HG03469 (cell line): ENCODE data around the gene SLC9A3.

ENCODE experiments used
- ATAC-seq: cut with Tn5 transposase; IDR thresholded peaks from one replicate; pipeline ENCODE4 v1.9.1; 2021; ENCODE audit warnings: mild to moderate bottlenecking, moderate library complexity, moderate number of reproducible peaks; ENCODE audit not compliant: unreplicated experiment

Gene SLC9A3

DNA sequence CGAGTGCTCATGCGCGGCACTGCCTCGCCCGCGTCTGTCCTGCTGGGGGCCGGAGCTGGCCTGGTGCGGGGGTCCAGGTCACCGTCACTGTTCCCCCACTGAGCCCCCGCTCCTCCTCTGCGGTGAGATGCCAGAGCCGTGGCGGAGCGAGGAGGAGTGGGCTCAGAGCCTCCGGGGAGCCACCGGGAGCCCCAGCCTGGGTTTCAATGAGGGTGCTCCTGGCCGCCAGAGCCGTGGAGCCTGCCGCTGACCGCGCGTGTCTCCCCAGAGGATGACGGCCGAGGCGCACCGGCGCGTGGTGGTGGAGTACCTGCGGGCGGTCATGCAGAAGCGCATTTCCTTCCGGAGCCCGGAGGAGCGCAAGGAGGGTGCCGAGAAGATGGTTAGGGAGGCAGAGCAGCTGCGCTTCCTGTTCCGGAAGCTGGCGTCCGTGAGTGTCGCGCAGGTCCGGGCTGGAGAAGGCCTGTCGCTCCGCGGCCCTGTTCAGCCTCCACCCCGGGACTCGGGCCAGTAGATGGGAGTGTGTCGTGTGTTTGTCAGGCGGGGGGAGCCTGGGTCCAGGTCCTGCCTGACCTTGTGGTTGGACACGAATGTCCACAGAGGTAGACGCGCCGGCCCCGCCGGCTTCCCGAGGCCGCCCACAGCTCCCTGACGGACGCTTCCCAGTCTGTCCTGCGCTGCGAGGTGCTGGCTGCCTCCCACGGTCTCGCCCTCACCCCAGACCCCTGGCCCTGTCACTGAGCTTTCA is 59.2 kb downstream of the SLC9A3 start:
- ATAC-seq = no peak

DNA sequence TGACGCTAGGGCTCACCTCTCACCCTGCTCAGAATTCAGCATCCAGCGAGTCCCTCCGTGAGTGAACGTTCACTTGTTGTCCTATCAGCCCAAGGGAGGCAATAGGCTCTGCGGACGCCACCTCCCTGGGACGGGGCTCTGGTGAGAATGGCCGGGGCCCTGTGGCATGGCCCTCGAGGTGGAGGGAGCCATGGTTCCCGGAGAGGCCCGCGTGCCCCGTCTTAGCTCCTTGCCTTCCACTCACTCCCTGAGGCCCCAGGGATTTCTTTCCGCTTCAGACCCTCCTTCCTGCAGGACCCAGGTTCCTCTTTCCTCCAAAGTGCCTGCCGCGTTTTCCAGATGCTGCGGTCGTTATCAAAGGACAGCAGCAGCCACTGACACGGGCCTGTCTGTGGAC is 59.8 kb downstream of the SLC9A3 start:
- ATAC-seq = no peak

DNA sequence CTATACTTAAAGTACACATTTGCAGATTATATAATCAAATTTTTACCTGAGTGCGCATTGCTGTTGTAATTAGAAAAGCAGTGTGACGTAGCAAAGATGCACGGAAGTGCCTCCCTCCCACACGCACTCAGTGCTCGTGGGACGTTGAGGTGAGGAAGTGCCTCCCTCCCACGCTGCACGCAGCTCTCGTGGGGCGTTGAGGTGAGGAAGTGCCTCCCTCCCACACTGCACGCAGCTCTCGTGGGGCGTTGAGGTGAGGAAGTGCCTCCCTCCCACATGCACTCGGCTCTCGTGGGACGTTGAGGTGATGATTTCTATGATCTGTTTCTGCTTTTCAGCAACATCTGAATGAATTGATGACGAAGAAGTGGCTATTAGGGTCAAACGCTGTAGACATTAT is 60.3 kb downstream of the SLC9A3 start:
- ATAC-seq = no peak

DNA sequence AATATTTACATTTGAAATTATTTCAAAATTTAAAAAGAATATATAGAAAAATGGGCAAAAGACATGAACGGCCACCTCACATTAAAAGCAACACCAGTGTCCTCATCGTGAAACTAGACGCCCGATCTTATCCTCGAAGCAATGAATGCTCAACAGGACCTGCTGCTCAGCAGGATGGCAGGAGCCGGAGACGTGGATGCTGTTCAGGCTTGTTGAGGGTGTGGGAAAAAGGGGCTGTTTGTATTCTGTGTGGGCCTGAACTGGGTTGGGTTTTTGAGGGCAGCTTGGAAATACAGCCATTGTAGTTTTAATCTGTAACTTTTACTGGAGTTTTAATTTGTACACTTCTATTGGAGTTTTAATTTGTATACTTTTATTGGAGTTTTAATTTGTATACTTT is 60.9 kb downstream of the SLC9A3 start:
- no peak for ATAC-seq

DNA sequence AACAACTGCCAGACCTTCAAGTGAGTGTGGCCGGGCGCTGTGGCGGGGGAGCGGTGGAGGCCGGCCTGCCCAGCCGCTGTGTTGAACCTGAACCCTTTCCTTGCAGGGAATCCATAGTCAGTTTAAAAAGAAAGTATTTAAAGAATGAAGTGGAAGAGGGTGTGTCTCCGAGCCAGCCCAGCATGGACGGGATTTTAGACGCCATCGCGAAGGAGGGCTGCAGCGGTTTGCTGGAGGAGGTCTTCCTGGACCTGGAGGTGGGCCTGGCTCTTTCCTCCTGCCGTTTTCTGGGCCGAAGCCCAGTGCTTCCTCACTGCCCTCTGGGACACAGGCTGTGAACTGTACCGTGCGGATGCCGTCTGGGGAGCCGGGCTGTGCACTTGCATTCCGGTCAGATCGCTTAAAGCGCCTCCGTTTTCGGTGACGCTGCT is 62.2 kb downstream of the SLC9A3 start:
- no peak for ATAC-seq

DNA sequence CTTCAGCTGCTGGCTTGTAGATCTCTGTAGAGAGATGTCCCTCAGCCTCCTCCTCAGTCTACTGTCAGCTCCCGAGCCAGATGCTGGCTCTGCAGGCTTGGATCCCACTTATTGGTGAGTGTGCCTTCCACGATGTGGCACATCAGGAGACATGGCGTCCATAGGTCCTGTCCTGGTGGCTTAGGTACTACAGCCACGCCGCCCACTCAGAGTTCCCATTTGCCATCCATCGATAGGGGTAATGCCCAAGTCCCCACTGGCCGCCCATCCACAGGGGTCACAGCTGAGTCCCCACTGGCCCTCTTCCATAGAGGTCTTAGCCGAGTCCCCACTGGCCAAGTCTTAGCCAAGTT is 64.0 kb downstream of the SLC9A3 start:
- ATAC-seq = no peak

DNA sequence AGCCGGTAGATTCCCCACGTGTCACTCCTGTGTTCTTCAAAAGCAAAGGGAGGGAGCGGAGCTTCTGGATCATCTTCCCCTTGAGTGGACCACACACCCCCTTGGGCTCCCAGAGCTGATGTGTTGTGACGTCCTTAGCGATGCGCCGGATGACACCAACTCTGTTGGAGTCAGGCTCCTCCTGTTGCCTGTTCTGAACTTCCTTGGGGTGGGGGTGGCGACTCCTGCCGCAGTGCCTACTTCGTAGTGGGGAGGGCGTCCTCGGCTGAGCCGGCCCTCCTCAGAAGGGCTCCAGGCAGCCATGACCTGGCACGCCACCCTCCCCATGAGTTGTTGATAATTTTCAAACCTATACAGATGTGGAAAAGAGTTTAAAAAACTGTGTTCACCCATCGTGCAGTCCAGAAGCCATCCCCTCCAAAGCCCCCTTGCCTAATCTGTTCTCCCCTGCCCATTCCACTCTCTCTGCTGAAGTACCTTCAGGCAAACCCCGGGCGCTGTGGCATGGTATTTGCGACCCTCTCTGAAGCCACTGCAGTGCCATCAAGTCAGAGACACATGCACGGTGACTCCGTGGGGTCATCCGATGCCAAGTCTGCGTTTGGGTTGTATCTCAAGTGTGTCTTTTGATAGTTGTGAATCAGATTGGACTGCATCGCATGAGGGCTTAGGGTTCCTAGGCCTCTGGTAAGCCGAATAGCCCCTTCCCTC is 64.5 kb downstream of the SLC9A3 start:
- no peak for ATAC-seq

DNA sequence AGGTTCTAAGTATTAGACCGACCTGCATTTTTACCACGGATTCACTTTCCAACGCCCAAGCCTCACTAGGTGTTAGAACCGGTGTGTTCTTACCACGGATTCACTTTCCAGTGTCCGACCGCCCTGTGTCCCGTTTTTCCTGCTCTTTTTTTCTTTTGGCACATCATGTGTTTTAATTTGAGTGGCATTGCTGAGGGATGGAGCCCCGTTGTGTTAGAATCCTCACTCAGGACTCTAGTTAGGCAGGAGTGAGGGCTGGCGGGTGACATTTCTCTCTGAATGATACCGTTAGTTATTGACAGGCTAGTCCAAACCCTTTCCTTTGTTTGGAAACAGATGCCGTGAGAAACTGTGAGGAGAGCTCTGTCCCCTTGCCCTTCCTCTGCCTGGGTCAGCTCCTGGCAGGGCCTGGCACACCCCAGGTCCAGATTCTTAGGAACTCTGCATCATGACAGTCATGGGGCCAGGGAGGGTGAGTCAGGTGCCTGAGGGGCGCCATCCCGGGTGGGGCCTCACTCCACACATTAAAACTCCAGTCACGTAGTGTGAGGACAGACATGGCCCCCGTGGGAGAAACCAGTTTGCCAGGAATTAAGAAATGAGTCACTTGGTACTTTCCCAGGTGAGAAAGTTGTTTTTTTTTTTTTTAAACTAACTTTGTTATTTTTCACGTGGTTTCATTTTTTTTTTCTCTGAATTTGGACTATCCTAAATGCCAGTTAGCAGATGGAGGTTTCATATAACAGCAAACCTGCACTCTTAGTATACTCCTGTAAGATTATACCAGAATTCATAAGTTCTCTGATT is 65.5 kb downstream of the SLC9A3 start:
- ATAC-seq = no peak

DNA sequence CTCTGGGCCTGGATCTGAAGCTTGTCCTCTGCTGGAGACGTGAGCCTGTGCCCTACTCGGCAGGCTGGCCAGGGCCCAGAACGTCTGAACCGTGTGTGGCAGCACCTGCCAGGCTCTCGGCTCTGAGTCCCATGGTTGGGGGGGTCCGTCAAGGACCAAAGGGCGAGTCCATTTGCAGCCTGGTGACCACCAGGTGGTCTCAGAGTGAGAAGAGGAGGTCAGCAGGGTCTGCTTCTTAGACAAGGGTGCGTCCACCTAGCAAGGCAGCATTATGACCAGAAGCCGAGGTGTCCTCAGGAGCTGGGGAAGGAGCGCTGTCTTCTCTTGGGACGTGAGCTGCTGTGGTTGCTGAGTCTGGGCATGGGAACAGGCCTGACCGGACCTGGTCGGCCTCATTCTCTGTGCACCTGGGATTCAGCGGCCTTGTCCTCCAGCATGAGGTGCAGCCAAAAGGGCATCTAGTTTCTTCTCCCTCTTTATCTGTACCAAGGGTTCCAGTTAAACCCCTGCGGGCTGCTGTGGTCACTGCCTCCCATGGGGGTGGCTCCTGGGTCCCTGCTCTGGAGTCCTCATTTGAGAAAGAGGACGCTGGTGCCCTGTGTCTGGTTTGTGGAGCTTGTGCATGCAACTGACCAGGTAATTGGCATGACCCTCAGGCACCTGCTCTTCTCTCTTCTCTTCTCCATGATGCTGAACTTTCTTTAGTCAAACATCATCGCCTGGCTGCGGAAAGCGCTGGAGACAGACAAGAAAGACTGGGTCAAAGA is 66.9 kb downstream of the SLC9A3 start:
- ATAC-seq = no peak

DNA sequence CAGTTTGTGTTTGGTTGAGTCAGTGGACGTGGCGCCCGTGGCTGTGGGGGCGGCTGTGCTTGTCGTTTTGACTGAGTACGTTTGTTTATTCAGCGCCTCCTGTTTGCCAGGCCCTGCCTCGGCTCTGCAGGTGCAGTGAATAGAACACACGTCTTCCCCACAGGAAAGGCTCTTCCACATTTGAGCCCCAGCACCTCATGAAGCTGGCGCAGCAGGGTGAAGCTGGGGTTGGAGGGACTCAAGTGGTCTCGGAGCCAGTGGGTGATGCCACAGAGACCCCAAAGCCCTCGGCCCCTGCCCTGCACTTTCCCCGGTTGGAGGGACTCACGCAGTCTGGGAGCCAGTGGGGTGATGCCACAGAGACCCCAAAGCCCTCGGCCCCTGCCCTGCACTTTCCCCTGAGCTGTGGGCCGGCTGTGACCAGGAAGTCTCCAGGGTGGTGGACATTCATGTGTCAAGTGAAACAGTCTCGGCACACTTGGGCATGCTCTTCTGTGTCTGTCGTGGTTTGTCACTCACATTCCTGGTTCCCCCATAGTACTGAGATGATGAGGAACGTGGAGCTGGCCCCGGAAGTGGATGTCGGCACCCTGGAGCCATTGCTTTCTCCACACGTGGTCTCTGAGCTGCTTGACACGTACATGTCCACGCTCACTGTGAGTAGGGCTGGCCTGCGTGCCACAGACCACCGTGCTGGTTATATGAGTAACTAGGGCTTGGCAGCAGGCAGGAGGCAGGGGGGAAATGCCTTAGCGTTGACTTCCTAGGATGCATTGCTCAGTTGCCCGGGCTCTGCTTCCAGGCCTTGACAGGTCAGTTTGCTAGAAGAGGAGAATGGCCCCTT is 67.7 kb downstream of the SLC9A3 start:
- no peak for ATAC-seq

DNA sequence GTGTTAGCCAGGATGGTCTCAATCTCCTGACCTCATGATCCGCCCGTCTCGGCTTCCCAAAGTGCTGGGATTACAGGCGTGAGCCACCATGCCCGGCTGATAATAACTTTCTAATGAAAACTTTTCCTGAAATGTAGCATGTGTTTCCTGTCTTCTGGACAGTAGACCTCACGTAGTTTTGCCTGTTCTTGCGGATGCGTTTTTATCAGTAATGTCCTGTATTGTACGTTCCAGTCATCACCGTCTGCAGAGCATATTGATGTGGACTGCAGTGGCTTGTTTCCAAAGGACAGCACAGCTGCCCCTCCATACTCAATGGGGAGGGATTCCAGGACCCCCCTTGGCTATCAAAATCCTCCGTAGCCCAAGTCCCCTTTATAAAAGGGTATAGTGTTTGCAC is 68.4 kb downstream of the SLC9A3 start:
- ATAC-seq = no peak

DNA sequence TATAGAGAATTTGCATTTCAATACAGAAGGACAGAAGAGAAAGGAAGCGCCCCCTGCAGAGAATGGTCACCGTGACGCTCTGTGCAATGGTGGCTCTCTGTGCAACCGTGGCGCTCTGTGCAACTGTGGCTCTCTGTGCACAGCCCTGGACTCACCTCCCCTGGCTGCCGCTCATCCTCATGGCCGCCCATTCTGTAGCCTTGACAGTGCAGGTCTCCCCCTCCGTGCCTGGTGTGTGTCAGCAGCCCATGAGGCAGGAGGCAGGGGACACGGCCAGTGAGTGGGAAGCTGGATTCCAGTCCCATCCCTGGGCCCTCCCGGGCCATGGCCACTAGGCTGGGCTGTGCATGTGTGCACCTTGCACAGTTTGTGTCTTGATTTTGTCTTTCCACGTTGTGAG is 69.3 kb downstream of the SLC9A3 start:
- ATAC-seq = no peak

DNA sequence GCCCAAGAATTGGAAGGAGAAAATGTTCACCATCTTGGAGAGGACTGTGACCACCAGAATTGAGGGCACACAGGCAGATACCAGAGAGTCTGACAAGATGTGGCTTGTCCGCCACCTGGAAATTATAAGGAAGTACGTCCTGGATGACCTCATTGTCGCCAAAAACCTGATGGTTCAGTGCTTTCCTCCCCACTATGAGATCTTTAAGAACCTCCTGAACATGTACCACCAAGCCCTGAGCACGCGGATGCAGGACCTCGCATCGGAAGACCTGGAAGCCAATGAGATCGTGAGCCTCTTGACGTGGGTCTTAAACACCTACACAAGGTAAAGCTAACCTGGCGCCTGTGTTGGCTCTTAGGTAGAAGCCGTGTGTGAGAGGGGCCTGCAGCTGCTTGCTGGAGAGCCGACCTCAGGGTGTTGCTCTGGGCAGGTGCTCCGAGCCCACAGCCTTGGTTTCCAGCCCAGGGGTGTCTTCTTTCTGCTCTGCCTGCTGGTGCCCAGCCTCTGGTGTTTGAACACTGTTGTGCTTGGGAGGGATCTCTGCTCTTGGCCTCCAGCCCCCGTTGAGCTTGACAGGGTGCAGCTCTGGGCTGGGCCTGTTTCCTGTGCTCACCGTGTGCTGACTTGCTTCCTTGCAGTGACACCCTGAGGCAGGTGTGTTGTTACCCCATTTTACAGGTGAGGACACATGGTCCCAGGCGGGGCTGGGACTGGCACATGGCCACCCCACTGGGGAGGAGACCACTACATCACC is 70.3 kb downstream of the SLC9A3 start:
- no peak for ATAC-seq

DNA sequence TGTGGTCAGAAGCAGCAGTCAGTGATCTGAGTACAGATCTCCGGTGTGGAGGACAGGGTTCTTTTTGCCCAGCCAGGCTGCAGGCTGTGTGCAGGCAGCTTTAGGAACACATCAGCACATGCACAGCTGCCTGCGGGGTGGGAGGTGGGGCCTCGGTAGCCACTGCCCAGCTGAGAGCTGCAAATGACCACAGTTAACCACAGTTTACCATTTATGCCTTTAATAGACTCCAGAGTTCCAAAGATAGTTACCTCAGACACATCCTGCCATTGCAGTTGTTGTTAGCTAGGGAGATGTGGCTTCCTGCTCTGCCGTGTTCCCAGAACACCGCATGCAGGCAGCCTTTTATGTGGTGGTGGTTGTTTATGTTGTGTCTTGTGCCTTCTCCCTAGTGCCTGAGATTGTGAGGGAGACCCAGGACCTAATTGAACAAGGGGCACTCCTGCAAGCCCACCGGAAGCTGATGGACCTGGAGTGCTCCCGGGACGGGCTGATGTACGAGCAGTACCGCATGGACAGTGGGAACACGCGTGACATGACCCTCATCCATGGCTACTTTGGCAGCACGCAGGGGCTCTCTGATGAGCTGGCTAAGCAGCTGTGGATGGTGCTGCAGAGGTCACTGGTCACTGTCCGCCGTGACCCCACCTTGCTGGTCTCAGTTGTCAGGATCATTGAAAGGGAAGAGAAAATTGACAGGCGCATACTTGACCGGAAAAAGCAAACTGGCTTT is 71.1 kb downstream of the SLC9A3 start:
- no peak for ATAC-seq

DNA sequence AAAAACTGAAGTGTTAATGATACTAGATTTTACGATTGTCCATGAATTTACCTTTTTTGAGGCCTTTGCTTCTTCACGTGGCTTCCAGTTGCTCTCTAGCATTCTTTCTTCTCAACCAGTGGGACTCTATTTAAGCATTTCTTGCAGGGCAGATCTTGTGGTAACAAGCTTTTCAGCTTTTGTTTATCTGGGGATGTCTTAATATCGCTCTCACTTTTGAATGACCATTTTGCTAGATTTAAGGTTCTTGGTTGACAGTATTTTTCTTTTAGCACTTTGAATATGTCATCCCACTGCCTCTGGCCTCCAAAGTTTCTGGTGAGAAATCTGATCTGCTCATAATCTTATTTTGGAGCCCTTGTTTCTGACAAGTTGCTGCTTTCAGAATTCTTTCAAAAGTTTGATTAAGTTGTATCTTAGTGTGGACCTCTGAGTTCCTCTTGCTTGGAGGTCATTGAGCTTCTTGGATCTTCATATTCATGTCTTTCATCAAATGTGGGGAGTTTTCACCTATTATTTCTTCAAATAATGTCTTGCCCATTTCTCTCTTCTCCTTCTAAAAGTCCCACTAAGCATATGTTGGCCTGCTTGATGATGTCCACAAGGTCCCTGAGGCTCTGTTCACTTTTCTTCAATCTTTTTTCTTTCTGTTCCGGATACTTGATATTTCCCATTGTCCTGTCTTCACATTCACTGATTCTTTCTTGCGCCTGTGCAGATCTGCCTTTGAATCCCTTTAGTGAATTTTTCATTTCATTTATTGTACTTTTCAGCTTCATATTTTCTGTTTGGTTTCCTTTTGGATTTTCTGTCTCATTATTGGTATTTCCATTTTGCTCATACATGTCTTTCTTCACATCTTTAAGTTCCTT is 72.4 kb downstream of the SLC9A3 start:
- no peak for ATAC-seq

DNA sequence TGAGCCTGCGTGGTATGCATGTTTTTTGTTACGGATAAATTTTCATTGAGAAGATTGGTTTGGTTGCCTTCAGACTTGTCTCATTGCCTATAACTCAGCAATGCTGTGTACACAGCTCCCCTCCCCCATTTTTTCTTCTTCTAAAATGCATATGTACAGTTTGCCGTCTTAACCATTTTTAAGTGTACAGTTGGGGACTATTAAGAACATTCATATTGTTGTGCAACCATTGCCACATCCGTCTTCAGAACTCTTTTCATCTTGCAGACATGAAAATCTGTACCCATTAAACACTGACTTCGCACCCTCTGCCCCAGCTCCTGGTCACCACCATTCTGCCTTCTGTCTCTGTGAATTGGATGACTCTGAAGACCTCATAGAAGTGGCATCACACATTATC is 75.1 kb downstream of the SLC9A3 start:
- no peak for ATAC-seq

DNA sequence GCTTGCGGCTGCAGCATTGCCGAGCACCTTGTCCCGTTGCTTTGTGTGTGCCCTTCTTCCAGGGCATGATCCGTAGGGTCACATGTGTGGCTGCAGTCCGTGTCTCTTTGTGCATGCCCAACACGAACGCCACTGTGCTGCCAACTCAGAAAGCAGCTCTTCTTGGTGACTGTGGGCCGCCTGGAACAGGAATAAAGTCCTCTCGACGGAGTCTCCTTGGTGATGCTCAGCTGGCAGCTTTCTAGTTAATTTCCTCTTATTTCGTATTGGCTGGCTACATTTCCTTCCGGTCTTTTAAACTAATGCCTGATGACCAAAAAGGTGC is 75.5 kb downstream of the SLC9A3 start:
- no peak for ATAC-seq
